ENCODE measurements around the gene COASY. TPM values are rescaled to one million over a fixed set of nuclear protein-coding genes. Genes with fewer than 3 reads are reported as not detected.

COASY gene
- total RNA-seq, 1 experiment from 2014 or later: 138 TPM

- POLR2A ChIA-PET: interaction anchor here (1.0 to 1.4 kb wide), 4 partner anchors 22 to 132 kb away, joined by 3 to 9 read pairs (median 4); partner anchors contain the start of genes CAVIN1 and STAT3
- Mint-ChIP-seq H3K4me3 (ENCODE audit: unreplicated experiment) (peak overlapping the region; percentile 45), H3K4me1 (ENCODE audit: low read depth, unreplicated experiment) (peaks cover 55% of the 10 kb centered on the region), H3K27me3 (ENCODE audit: insufficient read depth, unreplicated experiment) (no peaks in the 10 kb centered on the region), H3K27ac (ENCODE audit: unreplicated experiment) (peak overlapping the region; percentile 90), H3K36me3 (ENCODE audit: insufficient read depth, unreplicated experiment) (peaks cover 35% of the 10 kb centered on the region), H3K9me3 (ENCODE audit: unreplicated experiment) (no peaks in the 10 kb centered on the region)
- H3K4me1 ChIP-seq: peaks cover 64% of the 10 kb centered on the region
- DNase-seq: peak; percentile 72 to 82
- intact Hi-C loops (cut with micrococcal nuclease; ENCODE audit: unreplicated experiment): loop anchor here (10.0 kb wide), 1 partner anchor 55 kb away; no protein-coding TSS in a partner anchor
- BruUV-seq (replicated peaks): no TSS peak
- no peaks in the 10 kb centered on the region for H3K9me3 ChIP-seq
- no peak overlapping the region for H3K4me3 ChIP-seq (ENCODE audit: low read depth, low read length)
- peaks cover 1% of the 10 kb centered on the region for H3K36me3 ChIP-seq (ENCODE audit: control insufficient read depth, insufficient read depth, low read length)
- H3K27me3 ChIP-seq (replicated peaks; ENCODE audit: control insufficient read depth, insufficient read depth, low read length): no peaks in the 10 kb centered on the region
- CTCF ChIA-PET: interaction anchor here (0.5 to 2.6 kb wide), 8 partner anchors 7 to 244 kb away, joined by 3 to 20 read pairs (median 6); partner anchors contain the start of gene CAVIN1
- TF ChIP-seq, protein P1, sequence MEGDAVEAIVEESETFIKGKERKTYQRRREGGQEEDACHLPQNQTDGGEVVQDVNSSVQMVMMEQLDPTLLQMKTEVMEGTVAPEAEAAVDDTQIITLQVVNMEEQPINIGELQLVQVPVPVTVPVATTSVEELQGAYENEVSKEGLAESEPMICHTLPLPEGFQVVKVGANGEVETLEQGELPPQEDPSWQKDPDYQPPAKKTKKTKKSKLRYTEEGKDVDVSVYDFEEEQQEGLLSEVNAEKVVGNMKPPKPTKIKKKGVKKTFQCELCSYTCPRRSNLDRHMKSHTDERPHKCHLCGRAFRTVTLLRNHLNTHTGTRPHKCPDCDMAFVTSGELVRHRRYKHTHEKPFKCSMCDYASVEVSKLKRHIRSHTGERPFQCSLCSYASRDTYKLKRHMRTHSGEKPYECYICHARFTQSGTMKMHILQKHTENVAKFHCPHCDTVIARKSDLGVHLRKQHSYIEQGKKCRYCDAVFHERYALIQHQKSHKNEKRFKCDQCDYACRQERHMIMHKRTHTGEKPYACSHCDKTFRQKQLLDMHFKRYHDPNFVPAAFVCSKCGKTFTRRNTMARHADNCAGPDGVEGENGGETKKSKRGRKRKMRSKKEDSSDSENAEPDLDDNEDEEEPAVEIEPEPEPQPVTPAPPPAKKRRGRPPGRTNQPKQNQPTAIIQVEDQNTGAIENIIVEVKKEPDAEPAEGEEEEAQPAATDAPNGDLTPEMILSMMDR (IDR thresholded peaks at IDR 0.05; ENCODE audit: insufficient read depth in 1 of 2, low read depth in 1 of 2, low read length in 1 of 2, severe bottlenecking in 1 of 2, unreplicated experiment in 1 of 2): no peak
Observed at GRCh38 chr17:42519546-42520491, 42.1 kb upstream of the COASY start.

DNA sequence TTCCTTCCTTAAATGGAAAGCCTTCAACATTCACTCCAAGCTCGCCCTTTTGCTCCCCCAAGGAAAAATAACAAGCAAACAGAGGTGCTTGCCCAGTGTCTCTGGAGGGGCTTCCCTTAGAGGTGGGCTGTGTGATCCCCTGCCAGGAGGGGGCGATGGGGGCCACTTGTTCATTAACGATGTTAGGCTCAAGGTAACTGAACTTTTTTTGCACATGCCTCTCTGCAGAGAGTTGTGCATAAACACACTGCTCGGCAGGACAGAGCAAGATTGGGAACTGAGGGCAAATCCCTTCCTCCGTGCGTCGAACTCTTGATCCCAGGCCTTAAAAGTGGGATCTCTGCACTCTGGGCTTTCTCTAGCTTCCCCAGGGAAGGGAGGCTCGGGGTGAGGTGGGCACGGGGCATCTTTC lies 41.4 kb upstream of the COASY start:
- H3K4me1 ChIP-seq: peaks cover 64% of the 10 kb centered on the region
- BruUV-seq (replicated peaks): TSS peak; percentile 18
- ChIA-PET CTCF (interaction anchor here (0.9 to 2.2 kb wide), 5 partner anchors 58 to 243 kb away, joined by 3 to 11 read pairs (median 4); partner anchors contain the start of gene CAVIN1), POLR2A (interaction anchor here (0.6 to 1.4 kb wide), 4 partner anchors 21 to 211 kb away, joined by 3 to 9 read pairs (median 3); partner anchors contain the start of genes CAVIN1 and STAT3)
- no peaks in the 10 kb centered on the region for H3K27me3 Mint-ChIP-seq (ENCODE audit: insufficient read depth, unreplicated experiment)
- H3K27me3 ChIP-seq (replicated peaks; ENCODE audit: control insufficient read depth, insufficient read depth, low read length): no peaks in the 10 kb centered on the region
- H3K4me1 Mint-ChIP-seq (ENCODE audit: low read depth, unreplicated experiment): peaks cover 62% of the 10 kb centered on the region
- H3K27ac Mint-ChIP-seq (ENCODE audit: unreplicated experiment): peak overlapping the region; percentile 90
- H3K9me3 Mint-ChIP-seq (ENCODE audit: unreplicated experiment): no peaks in the 10 kb centered on the region
- no peak overlapping the region for H3K4me3 ChIP-seq (ENCODE audit: low read depth, low read length)
- peak in 1 of 2 experiments; percentile 63 for DNase-seq
- peaks cover 35% of the 10 kb centered on the region for H3K36me3 Mint-ChIP-seq (ENCODE audit: insufficient read depth, unreplicated experiment)
- TF ChIP-seq, protein P1 (IDR thresholded peaks at IDR 0.05; ENCODE audit: insufficient read depth in 1 of 2, low read depth in 1 of 2, low read length in 1 of 2, severe bottlenecking in 1 of 2, unreplicated experiment in 1 of 2): peak; percentile 44 to 52
- intact Hi-C loops (cut with micrococcal nuclease; ENCODE audit: unreplicated experiment): no loop called here
- peak overlapping the region; percentile 45 for H3K4me3 Mint-ChIP-seq (ENCODE audit: unreplicated experiment)
- H3K36me3 ChIP-seq (ENCODE audit: control insufficient read depth, insufficient read depth, low read length): peaks cover 1% of the 10 kb centered on the region
- no peaks in the 10 kb centered on the region for H3K9me3 ChIP-seq

DNA sequence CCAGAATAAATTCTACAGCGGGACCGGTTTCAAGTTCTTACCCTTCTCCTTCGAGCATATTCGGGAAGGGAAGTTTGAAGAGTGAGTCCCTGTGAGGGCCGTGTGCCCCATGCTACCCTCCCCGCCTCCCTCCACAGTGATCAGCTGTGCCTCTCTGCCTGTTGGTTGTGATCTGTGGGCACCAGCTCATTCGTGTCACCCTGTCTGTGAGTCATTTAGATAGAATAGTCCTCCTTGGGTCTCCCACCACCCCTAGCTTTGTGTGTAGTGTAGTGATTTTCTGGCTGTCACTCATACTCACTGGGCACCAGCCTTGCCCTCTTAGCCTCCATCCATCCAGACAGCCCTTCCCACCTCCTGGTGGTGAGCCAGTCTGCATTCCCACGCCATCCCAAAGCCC lies 40.9 kb upstream of the COASY start:
- H3K27ac Mint-ChIP-seq (ENCODE audit: unreplicated experiment): peak overlapping the region; percentile 90
- ChIA-PET POLR2A (interaction anchor here (0.6 to 1.1 kb wide), 2 partner anchors 133 to 212 kb away, joined by 3 read pairs; partner anchors contain the start of gene STAT3), CTCF (interaction anchor here (2.2 kb wide), 1 partner anchor 57 kb away, joined by 11 read pairs; no protein-coding TSS in a partner anchor)
- peaks cover 1% of the 10 kb centered on the region for H3K36me3 ChIP-seq (ENCODE audit: control insufficient read depth, insufficient read depth, low read length)
- H3K4me1 ChIP-seq: peaks cover 64% of the 10 kb centered on the region
- TF ChIP-seq, protein P1 (IDR thresholded peaks at IDR 0.05; ENCODE audit: insufficient read depth in 1 of 2, low read depth in 1 of 2, low read length in 1 of 2, severe bottlenecking in 1 of 2, unreplicated experiment in 1 of 2): no peak
- H3K4me3 ChIP-seq (ENCODE audit: low read depth, low read length): no peak overlapping the region
- peaks cover 62% of the 10 kb centered on the region for H3K4me1 Mint-ChIP-seq (ENCODE audit: low read depth, unreplicated experiment)
- H3K9me3 Mint-ChIP-seq (ENCODE audit: unreplicated experiment): no peaks in the 10 kb centered on the region
- intact Hi-C loops (cut with micrococcal nuclease; ENCODE audit: unreplicated experiment): no loop called here
- no peak for DNase-seq
- no TSS peak for BruUV-seq (replicated peaks)
- H3K27me3 ChIP-seq (replicated peaks; ENCODE audit: control insufficient read depth, insufficient read depth, low read length): no peaks in the 10 kb centered on the region
- H3K4me3 Mint-ChIP-seq (ENCODE audit: unreplicated experiment): peak overlapping the region; percentile 45
- H3K9me3 ChIP-seq: no peaks in the 10 kb centered on the region
- H3K27me3 Mint-ChIP-seq (ENCODE audit: insufficient read depth, unreplicated experiment): no peaks in the 10 kb centered on the region
- H3K36me3 Mint-ChIP-seq (ENCODE audit: insufficient read depth, unreplicated experiment): peaks cover 35% of the 10 kb centered on the region

All from Caco-2 (cell line).